Measurements from ENCODE around the gene KAT2B. TPM values are rescaled to one million over a fixed set of nuclear protein-coding genes. Genes with fewer than 3 reads are reported as not detected.

KAT2B gene
- total RNA-seq, 1 donor from 2014 or later: 52.6 TPM

- Histone ChIP-seq H3K27ac (no peak overlapping the region), H3K27me3 (no peaks in the 10 kb centered on the region), H3K4me1 (no peaks in the 10 kb centered on the region), H3K4me3 (no peak overlapping the region), H3K36me3 (no peaks in the 10 kb centered on the region), H3K9me3 (no peaks in the 10 kb centered on the region)
- ATAC-seq (no peak), DNase-seq (no peak)
- no peak for TF ChIP-seq CTCF (IDR thresholded peaks at IDR 0.05)
- intact Hi-C loops (cut with DNase I): no loop called here
Observed at GRCh38 chr3:20173844-20174410, 133.7 kb downstream of the KAT2B start.

- DNase-seq (no peak), ATAC-seq (no peak)
- TF ChIP-seq CTCF (IDR thresholded peaks at IDR 0.05): no peak
- Histone ChIP-seq H3K4me1 (peaks cover 5% of the 10 kb centered on the region), H3K9me3 (no peaks in the 10 kb centered on the region), H3K27me3 (no peaks in the 10 kb centered on the region), H3K36me3 (no peaks in the 10 kb centered on the region), H3K4me3 (no peak overlapping the region), H3K27ac (no peak overlapping the region)
- intact Hi-C loops (cut with DNase I): no loop called here
Observed at GRCh38 chr3:20181276-20181675, 141.0 kb downstream of the KAT2B start.

- intact Hi-C loops (cut with DNase I): no loop called here
- Histone ChIP-seq H3K4me1 (peaks cover 11% of the 10 kb centered on the region), H3K27ac (no peak overlapping the region), H3K27me3 (no peaks in the 10 kb centered on the region), H3K36me3 (no peaks in the 10 kb centered on the region), H3K4me3 (no peak overlapping the region), H3K9me3 (no peaks in the 10 kb centered on the region)
- ATAC-seq: no peak
- no peak for DNase-seq
- TF ChIP-seq CTCF (IDR thresholded peaks at IDR 0.05): no peak
Observed at GRCh38 chr3:20182206-20182605, 142.0 kb downstream of the KAT2B start.

- Histone ChIP-seq H3K36me3 (no peaks in the 10 kb centered on the region), H3K9me3 (no peaks in the 10 kb centered on the region), H3K4me1 (peaks cover 14% of the 10 kb centered on the region), H3K4me3 (peak overlapping the region; percentile 77), H3K27me3 (no peaks in the 10 kb centered on the region), H3K27ac (no peak overlapping the region)
- ATAC-seq (no peak), DNase-seq (no peak)
- intact Hi-C loops (cut with DNase I): no loop called here
- no peak for TF ChIP-seq CTCF (IDR thresholded peaks at IDR 0.05)
Observed at GRCh38 chr3:20185331-20185678, 145.1 kb downstream of the KAT2B start.

- intact Hi-C loops (cut with DNase I): no loop called here
- TF ChIP-seq CTCF (IDR thresholded peaks at IDR 0.05): no peak
- H3K27ac ChIP-seq: peak within 1 kb of the TSS; percentile 95
- peaks cover 14% of the 10 kb centered on the region for H3K4me1 ChIP-seq
- ATAC-seq (peak; percentile 100), DNase-seq (peak; percentile 100)
- peak within 1 kb of the TSS; percentile 77 for H3K4me3 ChIP-seq
- no peaks in the 10 kb centered on the region for H3K36me3 ChIP-seq
- no peaks in the 10 kb centered on the region for H3K27me3 ChIP-seq
- H3K9me3 ChIP-seq: no peaks in the 10 kb centered on the region
Observed at GRCh38 chr3:20185679-20186599, 145.7 kb downstream of the KAT2B start, which contains the start of gene SGO1. SGO1 (minus strand) TSS chr3:20186206; CDS start chr3:20184027, 2,179 bp downstream.
